Common myeloid progenitor, CD34-positive (primary cell): ENCODE measurements around the gene BAIAP2L2.

Experiments used
- CTCF ChIA-PET: fragments of 350-600 bp; sonication (Branson Sonifier 250); formaldehyde crosslinking; loops from one replicate; lab custom pipeline; 2021; ENCODE audit warnings: antibody characterized with exemption; lab: Charles Lee
- POLR2A ChIA-PET: fragments of 350-600 bp; sonication (Branson Sonifier 250); formaldehyde crosslinking; loops from one replicate; lab custom pipeline; 2021; ENCODE audit warnings: antibody characterized with exemption; lab: Charles Lee
- DNase-seq, 3 donors: peaks; one replicate each; pipeline versions ENCODE4 v3.0.0 to v3.0.0-alpha.2; 2013
- H3K27ac ChIP-seq, 2 experiments: 1 replicate in 1 of 2; 2 replicates in 1 of 2; pipeline ENCODE4 v1.7.0; 2013; ENCODE audit warnings: inconsistent platforms in 2 of 2, low read length in 2 of 2, mild to moderate bottlenecking in 2 of 2, low read depth in 1 of 2, moderate library complexity in 1 of 2; ENCODE audit not compliant: severe bottlenecking in 2 of 2, insufficient read depth in 1 of 2, poor library complexity in 1 of 2
- H3K27me3 ChIP-seq, 5 experiments: replicated peaks in 2 of 5; 1 replicate in 3 of 5; 2 replicates in 2 of 5; pipeline versions ENCODE4 v1.6.1 to v1.7.0; 2013; ENCODE audit warnings: low read length in 4 of 5, mild to moderate bottlenecking in 2 of 5, moderate library complexity in 2 of 5, inconsistent platforms in 1 of 5; ENCODE audit not compliant: insufficient read depth in 5 of 5, control insufficient read depth in 4 of 5
- H3K36me3 ChIP-seq, 4 experiments: 1 replicate in 2 of 4; 2 replicates in 2 of 4; pipeline versions ENCODE4 v1.6.1 to v1.7.0; 2013; ENCODE audit warnings: low read length in 3 of 4, control low read depth in 1 of 4, mild to moderate bottlenecking in 1 of 4; ENCODE audit not compliant: control insufficient read depth in 4 of 4, insufficient read depth in 4 of 4
- H3K4me1 ChIP-seq, 4 experiments: 1 replicate in 3 of 4; 2 replicates in 1 of 4; pipeline versions ENCODE4 v1.6.1 to v1.7.1; 2013; ENCODE audit warnings: low read length in 3 of 4, mild to moderate bottlenecking in 3 of 4, control low read depth in 1 of 4, inconsistent platforms in 1 of 4, moderate library complexity in 1 of 4; ENCODE audit not compliant: control insufficient read depth in 4 of 4, insufficient read depth in 4 of 4; ENCODE audit errors: control extremely low read depth in 1 of 4
- H3K4me3 ChIP-seq, 7 experiments: 1 replicate in 4 of 7; 2 replicates in 3 of 7; pipeline versions ENCODE4 v1.5.1 to v1.7.0; 2013; ENCODE audit warnings: mild to moderate bottlenecking in 7 of 7, low read length in 6 of 7, moderate library complexity in 6 of 7, inconsistent platforms in 2 of 7, low read depth in 2 of 7, control low read depth in 1 of 7; ENCODE audit not compliant: insufficient read depth in 4 of 7, control insufficient read depth in 1 of 7; ENCODE audit errors: extremely low read depth in 1 of 7
- H3K9me3 ChIP-seq, 5 experiments: 1 replicate in 4 of 5; 2 replicates in 1 of 5; pipeline versions ENCODE4 v1.6.1 to v1.7.1; 2013; ENCODE audit warnings: low read length in 4 of 5, mild to moderate bottlenecking in 2 of 5, inconsistent platforms in 1 of 5, low read depth in 1 of 5, moderate library complexity in 1 of 5; ENCODE audit not compliant: control insufficient read depth in 4 of 5, insufficient read depth in 2 of 5; ENCODE audit errors: control extremely low read depth in 1 of 5
- WGBS: methylation state at CpG from one replicate; pipeline ENCODE4 v1.1.5; 2013; ENCODE audit not compliant: insufficient coverage; 5-methylcytosine and 5-hydroxymethylcytosine counted together

Gene BAIAP2L2

DNA sequence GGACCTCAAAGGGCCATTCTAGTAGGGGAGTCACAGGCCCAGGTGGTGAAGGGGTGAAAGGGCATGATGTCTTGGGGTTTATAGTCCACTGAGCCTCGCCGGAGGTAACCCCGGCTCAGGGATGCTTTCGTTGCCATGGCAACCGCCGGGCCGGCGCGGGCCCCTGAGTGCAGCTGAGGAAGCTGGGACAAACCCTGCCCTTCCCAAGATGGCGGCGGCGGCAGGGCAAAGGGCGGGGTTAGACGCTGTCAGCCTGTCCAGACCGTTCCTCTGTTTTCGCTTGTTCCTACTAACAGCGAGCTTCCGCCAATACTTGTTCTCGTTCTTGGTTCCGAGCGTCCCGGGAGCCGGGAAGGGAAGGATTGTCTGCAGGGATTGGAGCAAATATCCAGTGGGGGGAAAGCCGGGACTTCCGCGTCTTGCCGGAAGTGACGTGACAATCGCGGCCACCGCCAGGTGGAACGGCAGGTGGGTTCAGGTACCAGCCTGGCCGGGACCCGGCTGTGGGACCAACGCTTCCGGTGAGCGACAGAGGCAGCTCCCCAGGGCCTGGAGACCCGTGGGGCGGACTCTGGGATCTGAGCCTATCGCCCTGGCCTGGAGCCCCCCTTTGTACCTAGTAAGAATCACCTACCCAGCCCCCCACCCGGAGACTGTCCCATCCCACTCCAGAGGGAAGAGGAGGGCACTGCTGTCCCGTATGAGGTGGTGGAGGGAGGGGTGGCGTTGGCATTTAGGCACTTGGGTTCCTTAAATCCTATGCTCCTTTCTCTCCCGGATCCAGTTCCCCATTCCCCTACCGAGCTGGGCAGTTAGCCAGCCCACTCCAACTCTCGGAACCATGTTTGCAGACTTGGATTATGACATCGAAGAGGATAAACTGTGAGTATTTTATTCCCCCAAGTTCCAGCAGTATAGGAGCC lies 53.3 kb downstream of the BAIAP2L2 start, which contains the start of gene PICK1:
Gene PICK1 (plus strand): TSS at position 436 of the 923 bp plus-strand sequence. CDS start 406 bp downstream, at position 842.
- CTCF ChIA-PET, result interaction anchor here (1.0 kb wide), 1 partner anchor 234 kb away, joined by 3 read pairs; no protein-coding TSS in a partner anchor
- whole genome bisulfite sequencing, result 0% methylated on average over 25 of the region's 47 CpGs
- peak within 1 kb of the TSS; percentile 67 to 97 (median 91) for H3K4me3 ChIP-seq

DNA sequence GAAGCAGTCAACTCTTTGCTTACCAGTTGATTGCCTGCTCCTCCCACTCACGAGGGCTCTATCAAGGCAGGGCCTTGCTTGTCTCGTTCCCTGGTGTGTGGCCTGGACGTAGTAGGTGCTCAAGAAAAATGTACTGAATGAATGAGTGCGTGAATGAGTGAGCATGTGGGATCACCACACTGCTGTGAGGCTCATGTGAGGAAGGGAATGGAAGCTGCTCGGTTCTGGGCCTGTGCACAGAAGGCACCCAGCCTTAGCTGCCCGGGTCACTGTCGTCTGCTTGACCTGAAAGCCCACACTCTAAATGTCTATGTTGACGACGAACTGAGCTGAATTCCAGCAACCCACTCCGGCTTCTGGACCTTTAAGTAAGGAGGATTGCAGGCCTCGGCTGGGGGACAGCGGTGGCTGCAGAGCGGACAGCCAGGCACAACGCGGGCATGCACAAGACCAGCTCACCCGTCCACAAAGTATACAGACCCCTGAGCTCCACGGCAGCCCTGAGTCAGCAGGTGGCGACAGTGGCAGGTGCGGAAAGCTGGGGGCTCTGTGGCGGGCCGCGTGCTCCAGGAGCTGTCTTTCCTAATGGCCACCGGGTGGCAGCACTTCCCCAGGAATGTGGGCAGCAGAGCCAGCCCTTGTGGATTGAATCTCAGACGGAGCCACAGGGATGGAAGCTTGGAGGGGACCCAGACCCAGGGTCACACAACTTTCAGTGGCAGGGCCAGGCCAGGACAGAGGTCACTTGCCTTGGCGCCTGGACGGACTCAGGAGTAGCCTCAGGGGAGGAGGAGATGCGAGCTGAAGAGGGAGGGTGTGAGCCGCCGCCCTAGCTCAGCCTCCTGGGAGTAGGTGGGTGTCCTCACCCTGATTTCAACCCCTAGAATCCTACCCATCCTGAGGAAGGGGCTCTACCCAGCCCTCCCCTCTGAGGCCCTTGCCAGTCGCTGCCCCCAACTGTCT lies 58.3 kb downstream of the BAIAP2L2 start:
- no peak overlapping the region for H3K27ac ChIP-seq
- POLR2A ChIA-PET, result no interaction called here
- DNase-seq, result peak; percentile 83 to 88 (median 87)
- CTCF ChIA-PET, result interaction anchor here (0.6 to 2.4 kb wide), 43 partner anchors 8 to 521 kb away, joined by 3 to 16 read pairs (median 4); no protein-coding TSS in a partner anchor
- WGBS, result 45% methylated on average over 24 of the region's 30 CpGs
- H3K9me3 ChIP-seq, result no peaks in the 10 kb centered on the region
- H3K27me3 ChIP-seq, result no peaks in the 10 kb centered on the region
- peaks cover 0 to 8% (median under 1%) of the 10 kb centered on the region in 4 experiments for H3K4me1 ChIP-seq
- H3K36me3 ChIP-seq, result no peaks in the 10 kb centered on the region
- no peak overlapping the region for H3K4me3 ChIP-seq

More for the DNA sequence above, 53.3 kb downstream of the BAIAP2L2 start, which contains the start of gene PICK1:
- peak; percentile 72 to 84 (median 77) for DNase-seq
- Histone ChIP-seq H3K27ac (peak within 1 kb of the TSS; percentile 84 to 86), H3K36me3 (peaks cover 8 to 20% (median 12%) of the 10 kb centered on the region in 4 experiments), H3K9me3 (no peaks in the 10 kb centered on the region), H3K4me1 (peaks cover 0 to 14% (median 4%) of the 10 kb centered on the region in 4 experiments), H3K27me3 (no peaks in the 10 kb centered on the region)
- POLR2A ChIA-PET, result no interaction called here

DNA sequence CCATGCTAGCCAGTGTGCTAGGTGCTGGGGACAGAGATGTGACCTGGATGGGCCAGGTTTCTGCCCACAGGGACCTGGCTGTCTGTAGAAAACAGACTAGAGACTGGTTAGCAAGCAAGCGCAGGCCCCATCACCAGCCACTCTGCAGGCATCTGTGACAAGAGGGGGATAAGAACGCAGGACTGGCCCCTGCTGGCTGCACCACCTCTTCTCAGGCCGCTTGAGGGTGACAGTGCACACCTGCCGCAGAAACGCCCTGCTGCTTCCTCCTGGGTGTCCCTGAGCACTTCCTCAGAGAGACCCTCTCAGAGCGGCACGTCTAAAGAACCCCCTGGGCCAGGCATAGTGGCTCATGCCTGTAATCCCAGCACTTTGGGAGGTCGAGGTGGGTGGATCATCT lies 59.2 kb downstream of the BAIAP2L2 start:
- no peaks in the 10 kb centered on the region for H3K9me3 ChIP-seq
- H3K27me3 ChIP-seq, result no peaks in the 10 kb centered on the region
- peaks cover 0 to 2% (median 0%) of the 10 kb centered on the region in 4 experiments for H3K4me1 ChIP-seq
- WGBS, result 79% methylated on average over 5 of the region's 8 CpGs
- no peaks in the 10 kb centered on the region for H3K36me3 ChIP-seq
- ChIA-PET POLR2A (no interaction called here), CTCF (interaction anchor here (0.9 to 2.3 kb wide), 12 partner anchors 9 to 161 kb away, joined by 3 to 8 read pairs (median 4); no protein-coding TSS in a partner anchor)
- H3K27ac ChIP-seq, result no peak overlapping the region
- H3K4me3 ChIP-seq, result no peak overlapping the region
- no peak for DNase-seq

- Histone ChIP-seq H3K27me3 (no peaks in the 10 kb centered on the region), H3K27ac (no peak overlapping the region), H3K36me3 (no peaks in the 10 kb centered on the region), H3K4me3 (no peak overlapping the region), H3K9me3 (no peaks in the 10 kb centered on the region), H3K4me1 (peaks cover 0 to 2% (median 0%) of the 10 kb centered on the region in 4 experiments)
- CTCF ChIA-PET, result interaction anchor here (1.0 kb wide), 1 partner anchor 9 kb away, joined by 3 read pairs; no protein-coding TSS in a partner anchor
- no peak for DNase-seq
- WGBS, result 97% methylated on average over 6 of the region's 7 CpGs
- POLR2A ChIA-PET, result no interaction called here
Observed at GRCh38 chr22:38050720-38051119, 59.8 kb downstream of the BAIAP2L2 start.

- no peak for DNase-seq
- Histone ChIP-seq H3K36me3 (no peaks in the 10 kb centered on the region), H3K4me3 (no peak overlapping the region), H3K9me3 (no peaks in the 10 kb centered on the region), H3K27me3 (no peaks in the 10 kb centered on the region), H3K27ac (no peak overlapping the region), H3K4me1 (peaks cover 0 to 2% (median 0%) of the 10 kb centered on the region in 4 experiments)
- ChIA-PET CTCF (interaction anchor here (1.0 to 2.1 kb wide), 3 partner anchors 10 to 180 kb away, joined by 3 to 8 read pairs (median 3); no protein-coding TSS in a partner anchor), POLR2A (no interaction called here)
- WGBS, result 94% methylated on average over 11 of the region's 20 CpGs
Observed at GRCh38 chr22:38049812-38050619, 60.5 kb downstream of the BAIAP2L2 start.
